GM13977 (cell line): ENCODE data around the gene HELZ.
A peak's percentile ranks its signal among the peaks of the same experiment; 100 is the strongest.
"Not testable (repeated sequence)": the region's sequence is repeated elsewhere in the genome, so short reads cannot be mapped to it uniquely, and the experiment has no call there.

Source experiments
- DNase-seq: peaks from one replicate; pipeline ENCODE4 v3.0.0; 2012; ENCODE audit warnings: low spot score
- in situ Hi-C: fragments of 300-500 bp; cut with MboI; formaldehyde crosslinking; loops from one replicate; pipeline ENCODE4 v1.12.0; 2022; ENCODE audit warnings: low sequenced_read_pairs, low pct_unique_long_range_greater_than_20kb, mixed read lengths, inconsistent platforms; ENCODE audit not compliant: unreplicated experiment
- TF ChIP-seq, protein P1 (sequence below): IDR thresholded peaks from 2 replicates; pipeline ENCODE4 v1.5.1; 2012; ENCODE audit warnings: mild to moderate bottlenecking, control low read depth; ENCODE audit not compliant: insufficient read depth; ENCODE audit errors: extremely low read depth, missing control alignments

The HELZ gene

DNA sequence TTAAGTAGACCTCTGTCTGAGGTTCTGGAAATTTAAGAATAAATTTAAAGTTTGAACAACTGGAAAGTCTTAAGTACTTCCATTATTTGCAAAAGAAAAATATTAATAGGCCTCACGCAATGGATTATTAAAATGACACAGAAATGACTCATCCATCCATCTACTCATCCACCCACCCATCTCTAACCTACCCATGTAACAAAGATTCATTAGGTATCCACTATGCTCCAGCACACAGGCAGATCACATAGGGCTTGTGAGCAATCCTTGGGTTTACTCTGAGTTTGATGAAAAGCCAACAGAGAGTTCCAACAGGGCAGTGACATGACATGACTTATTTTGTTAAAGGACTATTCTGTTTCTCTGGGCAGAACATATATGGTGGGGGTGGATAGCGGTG lies 93.3 kb downstream of the HELZ start:
- DNase-seq = no peak
- in situ Hi-C loops = no loop called here
- TF ChIP-seq, protein P1, sequence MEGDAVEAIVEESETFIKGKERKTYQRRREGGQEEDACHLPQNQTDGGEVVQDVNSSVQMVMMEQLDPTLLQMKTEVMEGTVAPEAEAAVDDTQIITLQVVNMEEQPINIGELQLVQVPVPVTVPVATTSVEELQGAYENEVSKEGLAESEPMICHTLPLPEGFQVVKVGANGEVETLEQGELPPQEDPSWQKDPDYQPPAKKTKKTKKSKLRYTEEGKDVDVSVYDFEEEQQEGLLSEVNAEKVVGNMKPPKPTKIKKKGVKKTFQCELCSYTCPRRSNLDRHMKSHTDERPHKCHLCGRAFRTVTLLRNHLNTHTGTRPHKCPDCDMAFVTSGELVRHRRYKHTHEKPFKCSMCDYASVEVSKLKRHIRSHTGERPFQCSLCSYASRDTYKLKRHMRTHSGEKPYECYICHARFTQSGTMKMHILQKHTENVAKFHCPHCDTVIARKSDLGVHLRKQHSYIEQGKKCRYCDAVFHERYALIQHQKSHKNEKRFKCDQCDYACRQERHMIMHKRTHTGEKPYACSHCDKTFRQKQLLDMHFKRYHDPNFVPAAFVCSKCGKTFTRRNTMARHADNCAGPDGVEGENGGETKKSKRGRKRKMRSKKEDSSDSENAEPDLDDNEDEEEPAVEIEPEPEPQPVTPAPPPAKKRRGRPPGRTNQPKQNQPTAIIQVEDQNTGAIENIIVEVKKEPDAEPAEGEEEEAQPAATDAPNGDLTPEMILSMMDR = no peak

DNA sequence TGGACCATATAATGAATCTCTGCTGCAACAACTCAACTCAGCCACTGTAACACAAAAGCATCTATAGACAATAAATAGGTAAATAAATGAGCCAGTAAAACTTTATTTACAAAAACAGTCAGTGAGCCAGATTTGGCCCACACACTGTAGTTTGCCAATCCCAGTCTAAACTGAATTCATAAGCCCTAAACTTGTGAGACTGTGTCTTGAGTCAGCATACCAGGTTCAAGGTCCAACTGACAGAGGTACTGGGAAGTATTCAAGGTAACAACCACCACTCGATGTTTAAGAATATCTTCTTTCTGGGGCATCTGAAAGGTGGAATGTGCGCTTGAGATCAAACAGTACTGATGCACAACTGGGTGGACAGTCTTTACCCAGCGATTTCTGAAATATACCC lies 94.2 kb downstream of the HELZ start:
- in situ Hi-C loops = no loop called here
- TF ChIP-seq, protein P1 = no peak
- no peak for DNase-seq

DNA sequence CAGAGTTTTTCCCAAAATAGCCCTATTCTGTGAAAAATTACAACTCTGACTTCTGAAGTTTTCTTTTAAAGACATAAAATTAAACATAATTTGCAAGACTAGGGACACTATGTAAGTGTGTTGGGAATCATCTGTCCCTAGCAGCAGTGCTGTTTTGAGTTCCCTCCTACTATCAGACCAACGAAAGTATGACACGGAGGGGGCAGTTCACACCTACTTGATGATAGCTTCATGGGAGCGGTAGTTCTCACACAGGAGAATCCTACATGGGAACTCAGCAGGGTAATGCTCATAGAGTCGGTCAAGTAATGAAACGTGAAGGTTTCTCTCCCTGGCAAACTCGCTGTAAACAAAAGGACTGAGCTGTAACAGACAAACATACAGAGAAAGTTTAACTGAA lies 96.6 kb downstream of the HELZ start:
- in situ Hi-C loops = no loop called here
- no peak for DNase-seq
- TF ChIP-seq, protein P1 = no peak

DNA sequence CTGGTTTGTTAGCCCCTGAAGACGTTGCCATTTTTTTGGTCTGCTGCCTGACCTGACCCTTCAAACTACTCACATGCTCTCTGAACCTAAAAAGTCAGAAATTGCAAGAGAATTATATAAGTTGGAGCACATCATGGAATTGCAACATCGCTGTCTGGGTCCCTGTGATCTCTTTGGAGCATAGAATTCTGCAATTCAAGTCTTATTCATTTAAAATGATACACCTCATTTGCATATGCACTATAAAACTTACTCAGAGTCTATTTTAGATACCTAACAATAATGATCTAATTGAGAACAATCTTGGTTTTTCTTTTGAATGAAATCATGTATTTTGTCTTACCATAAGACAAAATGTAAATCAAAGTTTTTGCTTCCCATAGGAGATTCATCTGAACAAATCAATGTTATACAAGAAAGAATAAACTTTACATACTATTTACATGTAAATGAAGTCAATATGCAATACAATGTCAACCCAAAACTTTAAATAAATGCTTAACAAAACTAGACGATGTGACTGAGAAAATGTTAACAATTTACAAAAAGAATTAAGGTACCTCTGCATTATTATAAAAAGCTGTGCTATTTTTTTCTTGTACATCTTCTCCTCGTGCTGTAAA lies 99.7 kb downstream of the HELZ start:
- TF ChIP-seq, protein P1 = no peak
- no peak for DNase-seq
- in situ Hi-C loops = no loop called here

DNA sequence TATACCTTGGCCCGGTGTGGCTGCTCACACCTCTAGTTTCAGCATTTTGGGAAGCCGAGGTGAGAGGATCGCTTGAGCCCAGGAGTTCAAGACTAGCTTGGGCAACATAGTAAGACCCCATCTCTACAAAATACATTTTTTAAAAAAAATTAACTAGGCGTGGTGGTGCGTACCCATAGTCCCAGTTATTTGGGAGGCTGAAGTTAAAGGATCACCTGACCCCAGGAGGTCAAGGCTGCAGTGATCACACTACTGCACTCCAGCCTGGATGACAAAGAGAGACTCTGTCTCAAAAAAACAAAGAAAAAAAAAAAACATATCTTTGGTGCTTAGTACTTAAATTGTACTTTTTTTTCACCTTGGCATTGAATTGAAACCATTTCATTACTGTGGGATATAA lies 101.7 kb downstream of the HELZ start:
- in situ Hi-C loops = no loop called here
- TF ChIP-seq, protein P1 = no peak
- no peak for DNase-seq

DNA sequence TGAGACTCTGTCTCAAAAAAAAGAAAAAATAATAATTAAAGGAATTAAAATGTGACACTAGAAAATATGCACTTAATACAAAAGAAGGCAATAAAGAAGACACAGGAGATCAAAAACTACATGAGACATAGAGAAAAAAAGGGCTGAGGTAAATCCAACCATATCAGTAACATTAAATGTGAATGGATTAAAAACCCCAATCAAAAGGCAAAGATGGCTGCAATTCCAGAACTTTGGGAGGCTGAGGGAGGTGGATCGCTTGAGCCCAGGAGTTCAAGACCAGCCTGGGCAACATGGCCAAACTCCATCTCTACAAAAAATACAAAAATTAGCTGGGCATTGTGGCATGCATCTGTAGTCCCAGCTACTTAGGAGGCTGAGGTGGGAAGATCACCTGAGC lies 103.0 kb downstream of the HELZ start:
- in situ Hi-C loops, DNase-seq: not testable (repeated sequence)

DNA sequence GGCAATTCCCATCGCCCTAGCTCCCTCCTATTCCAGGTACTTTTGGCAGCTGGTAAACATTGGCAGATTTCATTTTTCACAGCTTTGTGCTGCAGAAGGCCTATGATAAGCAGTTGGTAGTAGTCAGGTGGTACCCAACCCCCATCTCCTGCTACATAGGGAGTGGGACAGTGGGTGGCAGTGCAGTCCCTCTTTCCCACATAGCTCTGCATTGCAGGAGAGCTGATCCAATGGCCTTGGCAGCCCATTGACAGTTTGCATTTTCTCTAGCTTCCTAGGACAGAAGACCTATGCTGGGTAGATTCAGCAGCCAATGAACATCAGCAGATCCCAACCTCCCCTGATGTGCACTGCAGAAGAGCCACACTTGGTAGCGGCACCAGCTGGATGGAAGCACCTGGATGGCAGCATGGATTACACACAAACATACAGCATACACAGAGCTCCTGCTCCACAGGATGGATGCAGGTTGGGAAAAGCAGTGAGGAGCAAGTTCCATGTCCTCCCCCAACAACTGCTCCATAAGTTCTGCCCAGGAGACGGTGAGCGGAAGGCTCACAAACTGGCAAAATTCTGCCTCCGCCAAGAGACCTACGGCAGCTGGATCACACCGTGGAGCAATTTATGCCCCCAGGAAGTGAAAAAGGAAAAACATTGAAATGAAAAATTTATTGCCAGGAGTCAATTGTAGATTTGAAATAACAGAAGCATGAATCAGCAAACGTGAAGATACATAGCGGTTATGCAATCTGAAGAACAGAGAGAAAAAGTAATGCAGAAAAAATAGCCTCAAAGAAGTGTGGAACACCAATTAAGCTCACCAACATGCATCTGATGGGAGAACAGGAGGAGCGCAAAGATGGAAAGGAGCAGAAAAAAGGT lies 105.0 kb downstream of the HELZ start:
- DNase-seq = no peak
- in situ Hi-C loops = no loop called here
- TF ChIP-seq, protein P1 = peak; percentile 25
